Heart left ventricle (tissue), 16 donors: ENCODE data around the gene NDUFAB1. TPM values are rescaled to one million over a fixed set of nuclear protein-coding genes. Genes with fewer than 3 reads are reported as not detected.
A peak's percentile ranks its signal among the peaks of the same experiment; 100 is the strongest.
"Not testable (repeated sequence)": the region's sequence is repeated elsewhere in the genome, so short reads cannot be mapped to it uniquely, and the experiment has no call there.

Experiments
- ATAC-seq, 4 donors: fragments of 200-7000 bp; cut with Tn5 transposase; one replicate each; pipeline ENCODE4 v1.9.1; 2020 to 2022; ENCODE audit warnings: moderate library complexity in 4 of 4, mild to moderate bottlenecking in 3 of 4, moderate number of reproducible peaks in 1 of 4
- DNase-seq, 5 donors: peaks; one replicate each; pipeline ENCODE4 v3.0.0-alpha.2; 2020
- H3K27ac ChIP-seq, 12 donors: fragments of 200-600 bp; sonication (generic) in 4 of 12; one replicate each; pipeline versions ENCODE4 v1.5.0 to v1.8.0; 2016 to 2022; ENCODE audit warnings: mild to moderate bottlenecking in 2 of 12
- H3K27me3 ChIP-seq, 9 donors: fragments of 200-600 bp; sonication (generic) in 2 of 9; one replicate each; pipeline versions ENCODE4 v1.5.1 to v1.8.0; 2016 to 2022; ENCODE audit warnings: mild to moderate bottlenecking in 3 of 9
- H3K36me3 ChIP-seq, 9 donors: fragments of 200-600 bp; sonication (generic) in 2 of 9; one replicate each; pipeline versions ENCODE4 v1.5.0 to v1.8.0; 2018 to 2022; ENCODE audit warnings: mild to moderate bottlenecking in 2 of 9
- H3K4me1 ChIP-seq, 12 donors: fragments of 200-600 bp; sonication (generic) in 4 of 12; one replicate each; pipeline versions ENCODE4 v1.5.0 to v1.8.0; 2016 to 2022; ENCODE audit warnings: mild to moderate bottlenecking in 3 of 12
- H3K4me3 ChIP-seq, 12 donors: fragments of 200-600 bp; sonication (generic) in 4 of 12; one replicate each; pipeline versions ENCODE4 v1.5.0 to v1.8.0; 2017 to 2022; ENCODE audit warnings: mild to moderate bottlenecking in 9 of 12, moderate library complexity in 4 of 12
- H3K9me3 ChIP-seq, 12 donors: fragments of 200-600 bp; sonication (generic) in 4 of 12; one replicate each; pipeline versions ENCODE4 v1.5.0 to v1.8.0; 2016 to 2022; ENCODE audit warnings: mild to moderate bottlenecking in 1 of 12
- CTCF ChIP-seq, 12 donors: fragments of 200-600 bp; sonication (generic) in 4 of 12; IDR thresholded peaks; one replicate each; pipeline versions ENCODE4 v1.5.0 to v1.8.0; 2018 to 2022; ENCODE audit warnings: antibody characterized with exemption in 12 of 12, mild to moderate bottlenecking in 5 of 12
- POLR2A ChIP-seq, 2 donors: fragments of 450-650 bp; IDR thresholded peaks; one replicate each; pipeline ENCODE4 v1.6.1; 2017; ENCODE audit warnings: antibody characterized with exemption in 2 of 2, mild to moderate bottlenecking in 2 of 2, moderate library complexity in 2 of 2
- WGBS, 4 donors: extraction: QIAGEN DNeasy Blood & Tissue Kit in 2 of 4; methylation state at CpG; one replicate each; pipeline versions ENCODE4 v1.1.5 to v1.1.7; 2013 to 2018; 5-methylcytosine and 5-hydroxymethylcytosine counted together
- intact Hi-C, 10 donors: fragments of 100-400 bp; cut with DNase I; formaldehyde crosslinking; loops; one replicate each; pipeline versions ENCODE4 v1.11.1 to v1.14.2; 2022
- polyA plus RNA-seq, 2 donors: library from polyadenylated mRNA; stranded (reverse); fragments of 200-250 nt; gene quantifications; one replicate each; pipeline ENCODE4 v1.2.3, GENCODE V29; 2013
- total RNA-seq, 9 donors: library from RNA; depleted of rRNA in 2 of 9; stranded (reverse); fragments of >200 nt in 2 of 9; fragmentation: NEBNext Ultra II Directional in 3 of 9; extraction: Animal tissue kit (Norgen Biotek cat#: 25700) in 3 of 9; gene quantifications; one replicate each; pipeline versions ENCODE4 v1.1.0 to v1.2.4, GENCODE V29; 2016 to 2023
- donor health status: ischemic (EF 13 %, LVEDD 7.1; RV severe dilation, severe dysfunction).
- donor health status: healthy with polysubstance abuse.
- donor health status: DM: no; HTN: yes; CAD: no.
- donor health status: DM: no; HTN: no; CAD: no.
- donor health status: ischemic (EF 25% LVEDD 6.9; RV normal size, moderate dysfunction).
- donor health status: ischemic (EF 25% LVEDD 5.7; RV mildly dilated, moderate dysfunction).
- donor health status: healthy.
- donor health status: DM: yes; HTN: yes; CAD: no.
- donor health status: ischemic (EF 35%, LVEDD 5.7; RV mildly dilated, moderate dysfunction).
- donor health status: nonischemic (EF 11% LVEDD 7.7; RV severe dilation, severe dysfunction).
- donor health status: DM: yes; HTN: yes; CAD: no.
- donor health status: PGD.
- donor health status: ischemic (EF 29% LVEDD 5.4; RV normal size, mild dysfunction).
- donor health status: nonischemic (EF 23%, LVEDD 6.1; RV moderate dilation, normal function).

NDUFAB1 gene
- total and polyA plus RNA-seq, 11 donors, result 298 to 896 (median 435) TPM

- TF ChIP-seq POLR2A (IDR thresholded peaks at IDR 0.05) (no peak), CTCF (IDR thresholded peaks at IDR 0.05) (no peak)
- peak overlapping the region; percentile 67 to 99 (median 88) for H3K4me3 ChIP-seq
- WGBS, 4 donors, result 1 to 2% (median 1%) methylated on average over 8 of the region's 8 CpGs
- DNase-seq (no peak), ATAC-seq (peak in 1 of 4 donors; percentile 2)
- H3K27me3 ChIP-seq, result no peaks in the 10 kb centered on the region
- peak overlapping the region in 10 of 12 donors; percentile 50 to 87 (median 83) for H3K27ac ChIP-seq
- peaks cover 0 to 58% (median 51%) of the 10 kb centered on the region in 9 donors for H3K36me3 ChIP-seq
- peaks cover 0 to 28% (median 19%) of the 10 kb centered on the region in 12 donors for H3K4me1 ChIP-seq
- H3K9me3 ChIP-seq, result no peaks in the 10 kb centered on the region
- intact Hi-C loops, result loop anchor here in 2 of 10 donors (2.0 to 5.0 kb wide), 2 partner anchors 44 to 83 kb away; partner anchors contain the start of genes EARS2 (in 1 of the 2), NDUFAB1 (in 1 of the 2) and UBFD1 (in 1 of the 2)
Observed at GRCh38 chr16:23640615-23640930, 44.5 kb upstream of the NDUFAB1 start.

GRCh38 chr16:23635958-23636357, 39.8 kb upstream of the NDUFAB1 start:
- peaks cover 0 to 13% (median 10%) of the 10 kb centered on the region in 12 donors for H3K4me1 ChIP-seq
- H3K27ac ChIP-seq, result no peak overlapping the region
- intact Hi-C loops, result no loop called here
- DNase-seq, result no peak
- H3K9me3 ChIP-seq, result no peaks in the 10 kb centered on the region
- no peak for ATAC-seq
- peaks cover 0 to 69% (median 61%) of the 10 kb centered on the region in 9 donors for H3K36me3 ChIP-seq
- no peak for TF ChIP-seq POLR2A (IDR thresholded peaks at IDR 0.05)
- no peak for TF ChIP-seq CTCF (IDR thresholded peaks at IDR 0.05)
- no peaks in the 10 kb centered on the region for H3K27me3 ChIP-seq
- H3K4me3 ChIP-seq, result no peak overlapping the region

GRCh38 chr16:23634461-23635036, 38.4 kb upstream of the NDUFAB1 start:
- Histone ChIP-seq H3K27ac (no peak overlapping the region), H3K36me3 (peaks cover 0 to 81% (median 70%) of the 10 kb centered on the region in 9 donors), H3K27me3 (no peaks in the 10 kb centered on the region), H3K4me1 (peaks cover 0 to 2% (median 0%) of the 10 kb centered on the region in 12 donors), H3K4me3 (no peak overlapping the region), H3K9me3 (no peaks in the 10 kb centered on the region)
- DNase-seq (no peak), ATAC-seq (no peak)
- intact Hi-C loops, result no loop called here
- WGBS, 4 donors, result 95 to 98% (median 96%) methylated on average over 4 of the region's 4 CpGs
- TF ChIP-seq POLR2A (IDR thresholded peaks at IDR 0.05), result no peak
- no peak for TF ChIP-seq CTCF (IDR thresholded peaks at IDR 0.05)

DNA sequence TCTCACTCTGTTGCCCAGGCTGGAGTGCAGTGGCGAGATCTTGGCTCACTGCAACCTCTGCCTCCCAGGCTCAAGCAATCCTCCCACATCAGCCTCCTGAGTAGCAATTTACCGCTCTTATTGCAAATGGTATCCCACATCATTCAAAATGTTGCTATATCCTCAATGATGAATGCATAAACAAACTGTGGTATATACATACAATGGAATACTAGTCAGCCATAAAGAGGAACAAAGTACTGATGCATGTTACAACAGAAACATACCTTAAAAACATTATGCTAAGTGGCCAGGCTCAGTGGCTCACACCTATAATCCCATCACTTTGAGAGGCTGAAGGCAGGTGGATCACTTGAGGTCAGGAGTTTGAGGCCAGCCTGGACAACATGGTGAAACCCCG, 35.8 kb upstream of the NDUFAB1 start:
- ATAC-seq, H3K9me3 ChIP-seq, H3K27ac ChIP-seq, intact Hi-C loops, DNase-seq, H3K4me3 ChIP-seq, H3K27me3 ChIP-seq, H3K4me1 ChIP-seq: not testable (repeated sequence)
- 96 to 100% (median 97%) methylated on average over 3 of the region's 3 CpGs for WGBS, 4 donors
- H3K36me3 ChIP-seq, result peaks cover 0 to 88% (median 80%) of the 10 kb centered on the region in 9 donors

DNA sequence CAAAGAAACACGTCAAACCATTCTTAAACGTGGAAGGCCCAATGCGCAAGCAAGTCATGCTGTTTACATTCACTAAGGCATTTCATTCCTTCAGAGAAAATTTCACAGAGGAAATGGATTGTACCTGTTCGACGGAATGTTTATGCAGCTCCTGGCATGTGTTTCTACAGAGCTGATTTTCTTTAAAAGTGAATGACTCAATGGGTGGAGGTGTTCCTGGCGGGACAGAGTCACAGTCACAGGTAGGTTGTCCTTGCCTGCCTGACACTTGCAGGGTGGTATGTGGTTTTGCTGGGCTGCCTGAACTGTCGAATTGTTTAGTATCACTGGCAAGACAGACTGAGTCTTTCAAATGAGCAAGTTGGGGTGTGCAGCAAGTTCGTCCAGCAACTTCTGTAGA, 33.4 kb upstream of the NDUFAB1 start:
- Histone ChIP-seq H3K9me3 (no peaks in the 10 kb centered on the region), H3K27me3 (no peaks in the 10 kb centered on the region), H3K4me3 (no peak overlapping the region), H3K36me3 (peaks cover 2 to 88% (median 78%) of the 10 kb centered on the region in 9 donors), H3K27ac (no peak overlapping the region), H3K4me1 (no peaks in the 10 kb centered on the region)
- DNase-seq (no peak), ATAC-seq (no peak)
- intact Hi-C loops, result no loop called here
- TF ChIP-seq CTCF (IDR thresholded peaks at IDR 0.05) (no peak), POLR2A (IDR thresholded peaks at IDR 0.05) (no peak)
- whole genome bisulfite sequencing, 4 donors, result 93 to 94% (median 94%) methylated on average over 8 of the region's 8 CpGs
